Immature natural killer cell (primary cell): Measurements from ENCODE around the gene RHNO1. TPM values are rescaled to one million over a fixed set of nuclear protein-coding genes. Genes with fewer than 3 reads are reported as not detected.

Experiments used
- DNase-seq, 3 donors: peaks; one replicate each; pipeline ENCODE4 v3.0.0; 2022; ENCODE audit warnings: mixed read lengths in 1 of 3
- H3K27ac Mint-ChIP-seq, 6 donors: one replicate each; pipeline ENCODE4 v1.8.0; 2020; ENCODE audit warnings: mixed read lengths in 6 of 6, mild to moderate bottlenecking in 5 of 6, inconsistent platforms in 4 of 6, moderate library complexity in 3 of 6
- H3K27me3 Mint-ChIP-seq, 3 donors: one replicate each; pipeline ENCODE4 v1.8.0; 2020 to 2021; ENCODE audit warnings: low read depth in 3 of 3, mild to moderate bottlenecking in 3 of 3, mixed read lengths in 3 of 3, moderate library complexity in 3 of 3, inconsistent platforms in 1 of 3
- H3K36me3 Mint-ChIP-seq, 3 donors: one replicate each; pipeline ENCODE4 v1.8.0; 2020; ENCODE audit warnings: mixed read lengths in 3 of 3, inconsistent platforms in 2 of 3, mild to moderate bottlenecking in 2 of 3
- H3K4me1 Mint-ChIP-seq, 2 donors: one replicate each; pipeline ENCODE4 v1.8.0; 2020; ENCODE audit warnings: inconsistent platforms in 2 of 2, mild to moderate bottlenecking in 2 of 2, mixed read lengths in 2 of 2, moderate library complexity in 1 of 2
- H3K4me3 Mint-ChIP-seq, 5 donors: one replicate each; pipeline ENCODE4 v1.8.0; 2020; ENCODE audit warnings: mild to moderate bottlenecking in 5 of 5, mixed read lengths in 5 of 5, inconsistent platforms in 3 of 5, moderate library complexity in 3 of 5
- H3K9me3 Mint-ChIP-seq, 6 donors: one replicate each; pipeline ENCODE4 v1.8.0; 2020; ENCODE audit warnings: mild to moderate bottlenecking in 6 of 6, mixed read lengths in 6 of 6, inconsistent platforms in 4 of 6, moderate library complexity in 3 of 6
- polyA plus RNA-seq, 3 donors: library from polyadenylated mRNA; unstranded; fragments of 300-500 nt; fragmentation: Illumina TruSeq; gene quantifications; one replicate each; pipeline ENCODE4 v1.2.3, GENCODE V29; 2021

RHNO1 gene
- polyA plus RNA-seq, 3 donors from 2014 or later = 27.2 to 49.0 (median 37.6) TPM

DNA sequence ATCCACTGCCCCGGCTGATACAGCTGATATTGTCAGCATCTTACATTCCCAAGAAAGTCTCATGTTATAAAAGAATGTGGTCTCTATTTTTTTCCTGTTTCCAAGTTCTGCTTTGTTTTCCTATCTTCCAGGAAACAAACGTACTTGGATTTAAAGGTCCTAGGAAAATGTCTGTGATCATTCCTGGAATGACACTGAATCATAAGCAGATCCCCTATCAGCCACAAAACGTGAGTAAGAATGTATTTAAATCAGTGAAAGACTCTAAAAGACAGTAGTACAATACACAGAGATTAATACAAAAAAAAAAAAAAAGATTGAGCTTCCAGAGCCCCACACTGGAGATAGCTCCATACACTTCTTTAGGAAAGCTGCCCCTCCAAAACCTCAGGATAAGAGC, 60.5 kb downstream of the RHNO1 start:
- no peak overlapping the region for H3K4me3 Mint-ChIP-seq
- H3K9me3 Mint-ChIP-seq = no peaks in the 10 kb centered on the region
- DNase-seq = no peak
- peaks cover 16 to 33% (median 23%) of the 10 kb centered on the region in 3 donors for H3K36me3 Mint-ChIP-seq
- H3K27me3 Mint-ChIP-seq = no peaks in the 10 kb centered on the region
- no peak overlapping the region for H3K27ac Mint-ChIP-seq
- no peaks in the 10 kb centered on the region for H3K4me1 Mint-ChIP-seq

Other genes with a start within 250 kb of the RHNO1 start
- gene FKBP4, start 82.3 kb upstream of the RHNO1 start, polyA plus RNA-seq = 10 to 100 TPM; 24.9 to 30.3 (median 27.6) TPM
- 10 to 100 TPM; 39.5 to 83.0 (median 60.4) TPM for gene ITFG2, start 64.6 kb upstream of the RHNO1 start, polyA plus RNA-seq
- gene NRIP2, start 42.2 kb upstream of the RHNO1 start, polyA plus RNA-seq = 1 to 10 TPM in 1 of 3 donors, under 1 TPM in 2; 0.31 to 1.4 (median 0.71) TPM
- not detected for gene TEX52, start 20.2 kb upstream of the RHNO1 start, polyA plus RNA-seq
- 1 to 10 TPM in 1 of 3 donors, under 1 TPM in 2; 0.43 to 1.2 (median 0.46) TPM for gene FOXM1, start within 50 bp of the RHNO1 start, polyA plus RNA-seq
- gene TULP3, start 13.7 kb downstream of the RHNO1 start, polyA plus RNA-seq = 10 to 100 TPM in 1 of 3 donors, 1 to 10 TPM in 2; 5.5 to 11.1 (median 7.5) TPM
- gene TEAD4, start 82.2 kb downstream of the RHNO1 start, polyA plus RNA-seq = not detected
- gene TSPAN9, start 200.2 kb downstream of the RHNO1 start, polyA plus RNA-seq = under 1 TPM in 1 of 3 donors, not detected in 2; 0.44 TPM